Measurements from ENCODE around the gene MRPL28. TPM values are rescaled to one million over a fixed set of nuclear protein-coding genes. Genes with fewer than 3 reads are reported as not detected.
"Not testable (repeated sequence)": the region's sequence is repeated elsewhere in the genome, so short reads cannot be mapped to it uniquely, and the experiment has no call there.

Gene MRPL28
- total and polyA plus RNA-seq, 5 experiments from 2014 or later = 32.4 to 66.6 (median 57.4) TPM

GRCh38 chr16:369866-370436, 387 bp downstream of the MRPL28 start:
- ATAC-seq = no peak
- Mint-ChIP-seq H3K4me1 (peaks cover 5 to 24% (median 15%) of the 10 kb centered on the region in 4 donors), H3K36me3 (peaks cover 0 to 29% (median 2%) of the 10 kb centered on the region in 3 donors), H3K27ac (peak overlapping the region in 5 of 10 donors; percentile 41 to 88 (median 86)), H3K9me3 (no peaks in the 10 kb centered on the region), H3K4me3 (peak overlapping the region; percentile 33 to 97 (median 68)), H3K27me3 (no peaks in the 10 kb centered on the region)
- POLR2A ChIA-PET = interaction anchor here (0.7 to 2.7 kb wide), 11 partner anchors 11 to 293 kb away, joined by 3 to 61 read pairs (median 4); partner anchors contain the start of genes AXIN1, DECR2, PGAP6 and RAB11FIP3
- peak in 1 of 10 donors; percentile 59 for DNase-seq

- Mint-ChIP-seq H3K9me3 (no peaks in the 10 kb centered on the region), H3K27me3 (no peaks in the 10 kb centered on the region), H3K4me3 (peak overlapping the region; percentile 22 to 90 (median 66)), H3K36me3 (peaks cover 0 to 26% (median 2%) of the 10 kb centered on the region in 3 donors), H3K27ac (peak overlapping the region in 7 of 10 donors; percentile 4 to 86 (median 71)), H3K4me1 (peaks cover 5 to 24% (median 15%) of the 10 kb centered on the region in 4 donors)
- DNase-seq (no peak), ATAC-seq (no peak)
- POLR2A ChIA-PET = interaction anchor here (0.8 to 0.9 kb wide), 2 partner anchors 11 to 14 kb away, joined by 3 read pairs; no protein-coding TSS in a partner anchor
These were observed 968 bp downstream of the MRPL28 start for GRCh38 chr16:369275-369865.

DNA sequence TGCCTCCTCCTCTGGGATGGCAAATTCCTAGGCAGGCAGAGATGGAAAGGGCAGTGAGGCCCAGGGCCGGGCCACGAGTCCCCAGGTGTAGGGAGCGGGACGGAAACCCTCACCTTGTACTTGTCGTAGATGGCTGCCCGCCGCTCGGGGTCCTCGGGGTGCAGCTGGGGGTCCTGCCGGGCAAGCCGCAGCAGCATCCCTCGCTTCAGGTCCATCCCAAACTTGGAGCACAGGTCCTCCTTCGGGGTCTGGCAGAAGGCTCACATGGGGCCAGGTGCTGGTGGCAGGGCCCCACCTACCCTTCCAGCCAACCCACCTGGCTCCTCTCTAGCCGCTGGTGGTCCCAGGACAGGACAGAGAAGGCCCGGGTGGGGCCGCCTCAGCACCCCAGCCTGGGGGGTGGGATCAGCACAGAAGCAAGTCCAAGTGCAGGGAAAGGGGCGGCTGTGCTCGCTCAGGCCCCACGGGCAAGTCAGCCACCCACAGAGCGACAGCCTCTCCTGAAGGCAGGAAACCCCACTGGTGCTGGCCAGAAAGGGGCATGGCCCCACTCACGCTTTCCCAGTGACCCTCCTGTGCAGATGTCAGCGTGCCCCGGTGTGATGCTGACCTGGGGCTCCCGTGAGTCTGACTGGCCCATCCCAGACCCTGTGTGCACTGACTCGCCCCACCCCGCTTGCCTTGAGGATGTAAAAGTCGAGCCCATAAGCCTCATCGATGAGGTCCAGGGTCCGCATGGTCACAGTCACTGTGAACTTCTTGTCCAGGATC, 1.8 kb downstream of the MRPL28 start:
- DNase-seq (peak in 1 of 10 donors; percentile 63), ATAC-seq (no peak)
- no peaks in the 10 kb centered on the region for H3K27me3 Mint-ChIP-seq
- H3K4me3 Mint-ChIP-seq = no peak overlapping the region
- H3K27ac Mint-ChIP-seq = no peak overlapping the region
- POLR2A ChIA-PET = interaction anchor here (0.9 kb wide), 1 partner anchor 14 kb away, joined by 3 read pairs; no protein-coding TSS in a partner anchor
- peaks cover 0 to 22% (median 2%) of the 10 kb centered on the region in 3 donors for H3K36me3 Mint-ChIP-seq
- H3K4me1 Mint-ChIP-seq = peaks cover 5 to 24% (median 15%) of the 10 kb centered on the region in 4 donors
- no peaks in the 10 kb centered on the region for H3K9me3 Mint-ChIP-seq

DNA sequence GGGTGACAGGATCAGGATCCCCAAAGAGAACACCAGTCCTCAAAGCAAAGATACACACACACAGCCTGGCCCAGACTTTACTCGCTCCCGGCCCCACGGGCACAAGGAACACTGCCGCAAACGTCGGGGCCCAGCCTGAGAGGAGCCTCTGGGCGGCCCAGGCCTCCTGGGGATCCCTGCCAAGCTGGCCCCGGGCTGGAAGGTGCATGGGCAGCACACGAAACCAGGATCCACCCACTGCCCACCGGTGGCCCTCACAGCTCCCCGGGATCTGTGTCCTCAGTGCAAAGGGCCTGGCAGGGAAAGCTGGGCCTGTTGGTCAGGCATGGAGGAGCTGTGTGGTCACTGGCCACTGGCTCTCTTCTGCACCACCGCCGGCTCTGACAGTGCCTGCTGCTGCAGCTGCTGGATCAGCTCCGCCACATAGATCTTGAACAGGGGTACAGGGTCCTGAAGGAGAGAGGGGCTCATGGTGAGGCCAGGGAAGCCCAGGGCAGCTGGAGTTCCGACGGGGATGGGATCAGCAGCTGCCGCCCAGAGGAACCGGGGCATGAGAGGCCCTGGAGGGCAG, 2.9 kb downstream of the MRPL28 start:
- H3K9me3 Mint-ChIP-seq = no peaks in the 10 kb centered on the region
- peaks cover 0 to 13% (median 2%) of the 10 kb centered on the region in 3 donors for H3K36me3 Mint-ChIP-seq
- H3K27me3 Mint-ChIP-seq = no peaks in the 10 kb centered on the region
- DNase-seq = no peak
- peak overlapping the region in 2 of 10 donors; percentile 6 to 20 for H3K27ac Mint-ChIP-seq
- no peak for ATAC-seq
- peak overlapping the region in 1 of 10 donors; percentile 18 for H3K4me3 Mint-ChIP-seq
- H3K4me1 Mint-ChIP-seq = peaks cover 5 to 21% (median 16%) of the 10 kb centered on the region in 4 donors
- POLR2A ChIA-PET = interaction anchor here (0.6 to 2.4 kb wide), 3 partner anchors 10 to 193 kb away, joined by 3 to 8 read pairs (median 6); no protein-coding TSS in a partner anchor

- Mint-ChIP-seq H3K27me3 (no peaks in the 10 kb centered on the region), H3K4me3 (no peak overlapping the region), H3K27ac (no peak overlapping the region), H3K9me3 (no peaks in the 10 kb centered on the region), H3K36me3 (peaks cover 0 to 7% (median 2%) of the 10 kb centered on the region in 3 donors), H3K4me1 (peaks cover 8 to 23% (median 19%) of the 10 kb centered on the region in 4 donors)
- DNase-seq (no peak), ATAC-seq (no peak)
- POLR2A ChIA-PET = interaction anchor here (1.6 to 2.4 kb wide), 2 partner anchors 9 to 12 kb away, joined by 6 to 8 read pairs; no protein-coding TSS in a partner anchor
These were observed 3.9 kb downstream of the MRPL28 start for GRCh38 chr16:366476-366875.

GRCh38 chr16:364595-365491, 5.5 kb downstream of the MRPL28 start:
- Mint-ChIP-seq H3K36me3 (peaks cover 0 to 7% (median 2%) of the 10 kb centered on the region in 3 donors), H3K27me3 (no peaks in the 10 kb centered on the region), H3K27ac (peak overlapping the region in 1 of 10 donors; percentile 55), H3K4me1 (peaks cover 5 to 14% (median 10%) of the 10 kb centered on the region in 4 donors), H3K4me3 (no peak overlapping the region), H3K9me3 (no peaks in the 10 kb centered on the region)
- POLR2A ChIA-PET = interaction anchor here (0.6 to 1.4 kb wide), 4 partner anchors 12 to 258 kb away, joined by 3 to 5 read pairs (median 3); partner anchors contain the start of gene AXIN1
- no peak for DNase-seq
- no peak for ATAC-seq

DNA sequence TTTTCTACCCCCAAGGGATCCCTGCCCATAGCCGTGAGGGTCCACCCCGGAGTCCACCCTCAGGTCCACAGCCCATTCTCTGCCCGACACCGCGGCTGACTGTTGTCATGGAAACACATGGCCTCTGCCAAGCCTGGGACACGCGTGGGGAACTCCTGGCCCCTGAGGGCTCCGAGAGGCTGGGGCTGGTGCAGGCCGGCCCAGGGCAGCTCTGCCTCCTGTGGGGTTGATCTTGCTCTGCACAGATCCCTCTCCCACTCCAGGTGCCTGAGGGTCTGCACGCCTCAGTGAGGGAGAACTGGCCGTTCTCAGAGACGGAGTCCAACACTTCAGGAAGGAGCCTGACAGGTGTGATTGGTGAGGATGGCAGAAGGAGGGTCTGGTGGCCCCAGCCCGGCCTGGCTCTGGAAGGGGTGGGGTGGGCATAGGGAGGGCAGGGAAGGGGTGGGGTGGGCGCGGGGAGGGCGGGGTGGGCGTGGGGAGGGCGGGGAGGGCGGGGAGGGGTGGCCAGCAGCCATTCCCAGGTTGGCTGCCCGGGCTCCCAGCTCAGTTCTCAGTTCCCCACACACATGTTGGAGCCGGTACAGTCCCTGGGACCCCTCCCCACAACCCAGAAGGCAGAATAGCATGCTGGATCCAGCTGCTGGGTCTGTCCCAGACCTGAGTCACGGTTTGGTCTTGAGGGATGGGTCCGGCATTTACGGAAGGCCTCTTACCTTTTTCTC, 6.4 kb downstream of the MRPL28 start:
- Mint-ChIP-seq H3K4me3 (no peak overlapping the region), H3K9me3 (no peaks in the 10 kb centered on the region), H3K36me3 (peaks cover 0 to 7% (median 2%) of the 10 kb centered on the region in 3 donors), H3K4me1 (peaks cover 5 to 7% (median 5%) of the 10 kb centered on the region in 4 donors), H3K27me3 (no peaks in the 10 kb centered on the region), H3K27ac (no peak overlapping the region)
- POLR2A ChIA-PET = interaction anchor here (0.6 to 1.0 kb wide), 2 partner anchors 12 to 257 kb away, joined by 3 read pairs; partner anchors contain the start of gene AXIN1
- no peak for DNase-seq
- no peak for ATAC-seq

GRCh38 chr16:363110-363765, 7.1 kb downstream of the MRPL28 start:
- Mint-ChIP-seq H3K4me3 (no peak overlapping the region), H3K36me3 (peaks cover 0 to 7% (median 2%) of the 10 kb centered on the region in 3 donors), H3K27me3 (no peaks in the 10 kb centered on the region), H3K4me1 (peaks cover 5 to 7% (median 5%) of the 10 kb centered on the region in 4 donors), H3K27ac (no peak overlapping the region), H3K9me3 (no peaks in the 10 kb centered on the region)
- no peak for DNase-seq
- ATAC-seq = no peak
- POLR2A ChIA-PET = no interaction called here

GRCh38 chr16:362702-362999, 7.7 kb downstream of the MRPL28 start:
- H3K9me3 Mint-ChIP-seq, ATAC-seq, H3K36me3 Mint-ChIP-seq, H3K4me3 Mint-ChIP-seq, H3K4me1 Mint-ChIP-seq, H3K27ac Mint-ChIP-seq, H3K27me3 Mint-ChIP-seq, DNase-seq: not testable (repeated sequence)
- POLR2A ChIA-PET = interaction anchor here (0.5 to 1.3 kb wide), 7 partner anchors 9 to 230 kb away, joined by 3 to 6 read pairs (median 4); partner anchors contain the start of gene LUC7L

DNA sequence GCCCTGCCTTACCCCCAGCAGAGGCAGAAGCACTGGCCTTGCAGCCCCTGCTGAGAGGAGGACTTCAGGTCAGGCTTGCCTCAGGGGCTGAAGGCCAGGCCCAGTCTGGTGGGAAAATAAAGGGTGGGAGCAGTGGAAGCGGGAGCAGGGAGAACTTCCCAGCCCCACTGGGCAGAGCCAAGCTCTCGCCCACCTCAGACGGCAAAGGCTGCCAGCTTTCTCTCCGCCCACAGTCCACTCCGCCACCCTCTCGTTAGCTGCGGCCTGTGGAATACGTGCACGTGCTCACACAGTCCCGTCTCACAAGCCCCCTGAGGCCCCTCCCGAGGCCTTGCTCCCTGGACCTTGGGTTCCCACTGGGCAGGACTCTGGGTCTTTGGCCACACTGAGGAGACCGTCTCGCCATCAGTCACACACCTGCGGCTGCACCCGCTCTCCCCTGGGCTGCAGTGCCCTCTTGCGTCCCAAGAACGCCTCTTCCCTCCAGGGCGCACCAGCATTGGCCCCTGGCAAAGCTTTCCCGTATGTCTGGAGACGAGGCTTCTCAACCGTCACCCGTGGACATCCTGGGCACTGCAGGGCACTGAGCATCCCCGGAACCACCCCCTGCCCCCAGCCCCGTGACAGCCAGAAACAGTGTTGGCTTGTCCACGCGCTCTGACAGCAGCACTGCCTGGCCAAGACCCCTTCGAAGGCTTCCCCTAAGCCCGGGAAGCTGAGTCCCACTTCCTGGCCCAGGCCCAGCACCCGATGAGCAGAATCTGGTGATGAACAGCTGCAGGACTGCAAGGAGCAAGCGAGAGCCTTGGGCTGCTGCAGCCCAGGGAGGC, 8.3 kb downstream of the MRPL28 start:
- no peaks in the 10 kb centered on the region for H3K27me3 Mint-ChIP-seq
- POLR2A ChIA-PET = interaction anchor here (0.5 to 1.3 kb wide), 8 partner anchors 9 to 229 kb away, joined by 3 to 6 read pairs (median 4); partner anchors contain the start of gene LUC7L
- ATAC-seq (peak; percentile 95 to 98), DNase-seq (peak; percentile 57 to 86 (median 67))
- H3K9me3 Mint-ChIP-seq = no peaks in the 10 kb centered on the region
- peak overlapping the region in 7 of 10 donors; percentile 8 to 85 (median 62) for H3K27ac Mint-ChIP-seq
- peaks cover 5 to 12% (median 8%) of the 10 kb centered on the region in 4 donors for H3K4me1 Mint-ChIP-seq
- peaks cover 0 to 4% (median 1%) of the 10 kb centered on the region in 3 donors for H3K36me3 Mint-ChIP-seq
- peak overlapping the region in 8 of 10 donors; percentile 6 to 76 (median 48) for H3K4me3 Mint-ChIP-seq
